Measurements from ENCODE around the gene FGF18. TPM values are rescaled to one million over a fixed set of nuclear protein-coding genes. Genes with fewer than 3 reads are reported as not detected.

Gene FGF18
- total and polyA plus RNA-seq, 4 donors, result 0.08 TPM; not detected in 3

- TF ChIP-seq NR2F2 (IDR thresholded peaks at IDR 0.05), result no peak
- no peak for TF ChIP-seq ZBTB33 (IDR thresholded peaks at IDR 0.05)
Measured at GRCh38 chr5:171427318-171428167, 8.1 kb downstream of the FGF18 start (continued).

GRCh38 chr5:171428168-171428696, 8.8 kb downstream of the FGF18 start:
- no peak for DNase-seq (ENCODE audit: low spot score)
- TF ChIP-seq, protein P1, sequence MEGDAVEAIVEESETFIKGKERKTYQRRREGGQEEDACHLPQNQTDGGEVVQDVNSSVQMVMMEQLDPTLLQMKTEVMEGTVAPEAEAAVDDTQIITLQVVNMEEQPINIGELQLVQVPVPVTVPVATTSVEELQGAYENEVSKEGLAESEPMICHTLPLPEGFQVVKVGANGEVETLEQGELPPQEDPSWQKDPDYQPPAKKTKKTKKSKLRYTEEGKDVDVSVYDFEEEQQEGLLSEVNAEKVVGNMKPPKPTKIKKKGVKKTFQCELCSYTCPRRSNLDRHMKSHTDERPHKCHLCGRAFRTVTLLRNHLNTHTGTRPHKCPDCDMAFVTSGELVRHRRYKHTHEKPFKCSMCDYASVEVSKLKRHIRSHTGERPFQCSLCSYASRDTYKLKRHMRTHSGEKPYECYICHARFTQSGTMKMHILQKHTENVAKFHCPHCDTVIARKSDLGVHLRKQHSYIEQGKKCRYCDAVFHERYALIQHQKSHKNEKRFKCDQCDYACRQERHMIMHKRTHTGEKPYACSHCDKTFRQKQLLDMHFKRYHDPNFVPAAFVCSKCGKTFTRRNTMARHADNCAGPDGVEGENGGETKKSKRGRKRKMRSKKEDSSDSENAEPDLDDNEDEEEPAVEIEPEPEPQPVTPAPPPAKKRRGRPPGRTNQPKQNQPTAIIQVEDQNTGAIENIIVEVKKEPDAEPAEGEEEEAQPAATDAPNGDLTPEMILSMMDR (IDR thresholded peaks at IDR 0.05; ENCODE audit: low read depth, low read length, missing input control), result no peak
- TF ChIP-seq FOXA1 (IDR thresholded peaks at IDR 0.05) (no peak), REST (IDR thresholded peaks at IDR 0.05) (no peak), FOXA2 (IDR thresholded peaks at IDR 0.05) (no peak), NR2F2 (IDR thresholded peaks at IDR 0.05) (no peak), TAF1 (conservative IDR thresholded peaks at IDR 0.05) (no peak), SP1 (IDR thresholded peaks at IDR 0.05) (no peak), JUND (IDR thresholded peaks at IDR 0.05) (no peak)
- TF ChIP-seq, protein P2, sequence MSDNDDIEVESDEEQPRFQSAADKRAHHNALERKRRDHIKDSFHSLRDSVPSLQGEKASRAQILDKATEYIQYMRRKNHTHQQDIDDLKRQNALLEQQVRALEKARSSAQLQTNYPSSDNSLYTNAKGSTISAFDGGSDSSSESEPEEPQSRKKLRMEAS (IDR thresholded peaks at IDR 0.05), result no peak
- TF ChIP-seq, protein P3, sequence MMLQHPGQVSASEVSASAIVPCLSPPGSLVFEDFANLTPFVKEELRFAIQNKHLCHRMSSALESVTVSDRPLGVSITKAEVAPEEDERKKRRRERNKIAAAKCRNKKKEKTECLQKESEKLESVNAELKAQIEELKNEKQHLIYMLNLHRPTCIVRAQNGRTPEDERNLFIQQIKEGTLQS (IDR thresholded peaks at IDR 0.05), result no peak
- Histone ChIP-seq H3K36me3 (ENCODE audit: control insufficient read depth in 4 of 4, insufficient read depth in 3 of 4, low read depth in 1 of 4, low read length in 3 of 4) (no peaks in the 10 kb centered on the region), H3K9me3 (ENCODE audit: control insufficient read depth in 4 of 4, low read length in 3 of 4) (no peaks in the 10 kb centered on the region), H3K4me3 (ENCODE audit: low read depth in 1 of 3, low read length in 3 of 3) (no peak overlapping the region), H3K9ac (ENCODE audit: low read depth in 1 of 2, low read length in 2 of 2) (no peak overlapping the region), H3K27ac (ENCODE audit: low read depth in 1 of 2, low read length in 2 of 2) (no peak overlapping the region), H3K27me3 (ENCODE audit: control insufficient read depth in 4 of 4, insufficient read depth in 4 of 4, low read length in 3 of 4) (no peaks in the 10 kb centered on the region), H3K4me1 (ENCODE audit: control insufficient read depth in 4 of 4, insufficient read depth in 4 of 4, low read length in 3 of 4) (no peaks in the 10 kb centered on the region)
- WGBS, result 94% methylated on average over 9 of the region's 9 CpGs
